ENCODE results near the gene CCDC13.

Gene CCDC13

GRCh38 chr3:42751609-42752008, 21.4 kb downstream of the CCDC13 start:
- H3K36me3 ChIP-seq (ENCODE audit: insufficient read depth, low read length), result no peaks in the 10 kb centered on the region
- 92% methylated on average over 9 of the region's 9 CpGs for WGBS
- no peak overlapping the region for H3K4me3 ChIP-seq (ENCODE audit: low read length)
- H3K27me3 ChIP-seq (ENCODE audit: insufficient read depth, low read length), result no peaks in the 10 kb centered on the region
- H3K4me1 ChIP-seq (ENCODE audit: insufficient read depth, low read length), result peaks cover 2% of the 10 kb centered on the region
- no peak overlapping the region for H3K9ac ChIP-seq (ENCODE audit: low read depth, low read length)
- H3K9me3 ChIP-seq (ENCODE audit: insufficient read depth, low read depth, low read length), result no peaks in the 10 kb centered on the region
- no peak overlapping the region for H3K27ac ChIP-seq (ENCODE audit: low read depth, low read length)

GRCh38 chr3:42750834-42751233, 22.2 kb downstream of the CCDC13 start:
- Histone ChIP-seq H3K36me3 (ENCODE audit: insufficient read depth, low read length) (no peaks in the 10 kb centered on the region), H3K4me1 (ENCODE audit: insufficient read depth, low read length) (peaks cover 10% of the 10 kb centered on the region), H3K27ac (ENCODE audit: low read depth, low read length) (no peak overlapping the region), H3K9me3 (ENCODE audit: insufficient read depth, low read depth, low read length) (no peaks in the 10 kb centered on the region), H3K4me3 (ENCODE audit: low read length) (no peak overlapping the region), H3K27me3 (ENCODE audit: insufficient read depth, low read length) (no peaks in the 10 kb centered on the region), H3K9ac (ENCODE audit: low read depth, low read length) (no peak overlapping the region)
- 92% methylated on average over 7 of the region's 7 CpGs for WGBS

GRCh38 chr3:42749753-42750231, 23.3 kb downstream of the CCDC13 start:
- Histone ChIP-seq H3K4me1 (ENCODE audit: insufficient read depth, low read length) (peaks cover 14% of the 10 kb centered on the region), H3K9me3 (ENCODE audit: insufficient read depth, low read depth, low read length) (no peaks in the 10 kb centered on the region), H3K4me3 (ENCODE audit: low read length) (no peak overlapping the region), H3K36me3 (ENCODE audit: insufficient read depth, low read length) (no peaks in the 10 kb centered on the region), H3K27ac (ENCODE audit: low read depth, low read length) (no peak overlapping the region), H3K27me3 (ENCODE audit: insufficient read depth, low read length) (no peaks in the 10 kb centered on the region), H3K9ac (ENCODE audit: low read depth, low read length) (no peak overlapping the region)
- WGBS, result 56% methylated on average over 10 of the region's 10 CpGs

GRCh38 chr3:42749025-42749752, 23.9 kb downstream of the CCDC13 start:
- no peaks in the 10 kb centered on the region for H3K27me3 ChIP-seq (ENCODE audit: insufficient read depth, low read length)
- no peaks in the 10 kb centered on the region for H3K36me3 ChIP-seq (ENCODE audit: insufficient read depth, low read length)
- WGBS, result 88% methylated on average over 10 of the region's 10 CpGs
- peaks cover 14% of the 10 kb centered on the region for H3K4me1 ChIP-seq (ENCODE audit: insufficient read depth, low read length)
- no peak overlapping the region for H3K27ac ChIP-seq (ENCODE audit: low read depth, low read length)
- H3K9ac ChIP-seq (ENCODE audit: low read depth, low read length), result no peak overlapping the region
- no peak overlapping the region for H3K4me3 ChIP-seq (ENCODE audit: low read length)
- H3K9me3 ChIP-seq (ENCODE audit: insufficient read depth, low read depth, low read length), result no peaks in the 10 kb centered on the region

GRCh38 chr3:42747581-42747980, 25.5 kb downstream of the CCDC13 start:
- H3K9me3 ChIP-seq (ENCODE audit: insufficient read depth, low read depth, low read length), result no peaks in the 10 kb centered on the region
- WGBS, result 89% methylated on average over 6 of the region's 6 CpGs
- no peaks in the 10 kb centered on the region for H3K36me3 ChIP-seq (ENCODE audit: insufficient read depth, low read length)
- H3K27ac ChIP-seq (ENCODE audit: low read depth, low read length), result no peak overlapping the region
- no peaks in the 10 kb centered on the region for H3K27me3 ChIP-seq (ENCODE audit: insufficient read depth, low read length)
- no peak overlapping the region for H3K4me3 ChIP-seq (ENCODE audit: low read length)
- H3K4me1 ChIP-seq (ENCODE audit: insufficient read depth, low read length), result peaks cover 14% of the 10 kb centered on the region
- no peak overlapping the region for H3K9ac ChIP-seq (ENCODE audit: low read depth, low read length)

GRCh38 chr3:42746455-42747450, 26.3 kb downstream of the CCDC13 start:
- Histone ChIP-seq H3K27ac (ENCODE audit: low read depth, low read length) (no peak overlapping the region), H3K36me3 (ENCODE audit: insufficient read depth, low read length) (no peaks in the 10 kb centered on the region), H3K27me3 (ENCODE audit: insufficient read depth, low read length) (no peaks in the 10 kb centered on the region), H3K4me3 (ENCODE audit: low read length) (no peak overlapping the region), H3K9ac (ENCODE audit: low read depth, low read length) (no peak overlapping the region), H3K9me3 (ENCODE audit: insufficient read depth, low read depth, low read length) (no peaks in the 10 kb centered on the region), H3K4me1 (ENCODE audit: insufficient read depth, low read length) (peaks cover 14% of the 10 kb centered on the region)
- 89% methylated on average over 11 of the region's 11 CpGs for WGBS

GRCh38 chr3:42745776-42746454, 27.1 kb downstream of the CCDC13 start:
- H3K27me3 ChIP-seq (ENCODE audit: insufficient read depth, low read length), result no peaks in the 10 kb centered on the region
- H3K4me1 ChIP-seq (ENCODE audit: insufficient read depth, low read length), result peaks cover 14% of the 10 kb centered on the region
- H3K9me3 ChIP-seq (ENCODE audit: insufficient read depth, low read depth, low read length), result no peaks in the 10 kb centered on the region
- 60% methylated on average over 8 of the region's 8 CpGs for WGBS
- no peak overlapping the region for H3K4me3 ChIP-seq (ENCODE audit: low read length)
- no peaks in the 10 kb centered on the region for H3K36me3 ChIP-seq (ENCODE audit: insufficient read depth, low read length)
- no peak overlapping the region for H3K27ac ChIP-seq (ENCODE audit: low read depth, low read length)
- H3K9ac ChIP-seq (ENCODE audit: low read depth, low read length), result no peak overlapping the region

- H3K9ac ChIP-seq (ENCODE audit: low read depth, low read length), result no peak overlapping the region
- H3K4me1 ChIP-seq (ENCODE audit: insufficient read depth, low read length), result peaks cover 14% of the 10 kb centered on the region
- no peak overlapping the region for H3K27ac ChIP-seq (ENCODE audit: low read depth, low read length)
- H3K4me3 ChIP-seq (ENCODE audit: low read length), result no peak overlapping the region
- no peaks in the 10 kb centered on the region for H3K36me3 ChIP-seq (ENCODE audit: insufficient read depth, low read length)
- H3K9me3 ChIP-seq (ENCODE audit: insufficient read depth, low read depth, low read length), result no peaks in the 10 kb centered on the region
- no peaks in the 10 kb centered on the region for H3K27me3 ChIP-seq (ENCODE audit: insufficient read depth, low read length)
- 86% methylated on average over 1 of the region's 3 CpGs for WGBS
Measured at GRCh38 chr3:42745291-42745745, 27.7 kb downstream of the CCDC13 start.

- Histone ChIP-seq H3K9me3 (ENCODE audit: insufficient read depth, low read depth, low read length) (no peaks in the 10 kb centered on the region), H3K4me3 (ENCODE audit: low read length) (no peak overlapping the region), H3K36me3 (ENCODE audit: insufficient read depth, low read length) (no peaks in the 10 kb centered on the region), H3K4me1 (ENCODE audit: insufficient read depth, low read length) (peaks cover 14% of the 10 kb centered on the region), H3K27ac (ENCODE audit: low read depth, low read length) (no peak overlapping the region), H3K27me3 (ENCODE audit: insufficient read depth, low read length) (no peaks in the 10 kb centered on the region), H3K9ac (ENCODE audit: low read depth, low read length) (no peak overlapping the region)
- WGBS, result 95% methylated on average over 7 of the region's 7 CpGs
Measured at GRCh38 chr3:42743204-42743995, 29.7 kb downstream of the CCDC13 start.

- Histone ChIP-seq H3K9ac (ENCODE audit: low read depth, low read length) (no peak overlapping the region), H3K27me3 (ENCODE audit: insufficient read depth, low read length) (no peaks in the 10 kb centered on the region), H3K4me1 (ENCODE audit: insufficient read depth, low read length) (peaks cover 14% of the 10 kb centered on the region), H3K36me3 (ENCODE audit: insufficient read depth, low read length) (no peaks in the 10 kb centered on the region), H3K9me3 (ENCODE audit: insufficient read depth, low read depth, low read length) (no peaks in the 10 kb centered on the region), H3K27ac (ENCODE audit: low read depth, low read length) (no peak overlapping the region), H3K4me3 (ENCODE audit: low read length) (no peak overlapping the region)
- WGBS, result 94% methylated on average over 9 of the region's 9 CpGs
Measured at GRCh38 chr3:42742688-42743087, 30.4 kb downstream of the CCDC13 start.

Measured in HUES64 (cell line).